H1 (cell line): Measurements from ENCODE around the gene GPM6B. TPM values are rescaled to one million over a fixed set of nuclear protein-coding genes. Genes with fewer than 3 reads are reported as not detected.

ENCODE experiments used
- CTCF ChIA-PET: fragments of 300-600 bp; sonication (Branson Sonifier 250); formaldehyde crosslinking; loops from one replicate; lab custom pipeline; 2021; ENCODE audit not compliant: partially characterized antibody; lab: Charles Lee
- POLR2A ChIA-PET: fragments of 300-600 bp; sonication (Branson Sonifier 250); formaldehyde crosslinking; loops from one replicate; lab custom pipeline; 2021; ENCODE audit warnings: inconsistent platforms; ENCODE audit not compliant: partially characterized antibody; lab: Charles Lee
- DNase-seq, 2 experiments: peaks; one replicate each; pipeline versions ENCODE4 v3.0.0 to v3.0.0-alpha.2; 2010 to 2022; ENCODE audit warnings: low spot score in 2 of 2, low read depth in 1 of 2, mixed read lengths in 1 of 2
- FAIRE-seq: peaks from 2 replicates; lab custom pipeline; 2011; peaks lifted over from hg19 to GRCh38; lab: Jason Lieb, UNC
- H2AFZ ChIP-seq: 2 replicates; pipeline ENCODE4 v1.8.1; 2012; ENCODE audit warnings: low read length, inconsistent platforms
- H2AK5ac ChIP-seq: 2 replicates; pipeline ENCODE4 v1.6.1; 2013; ENCODE audit warnings: low read depth, low read length
- H2BK120ac ChIP-seq: replicated peaks from 2 replicates; pipeline ENCODE3; 2013; ENCODE audit warnings: low read depth, low read length, inconsistent platforms
- H2BK12ac ChIP-seq: 2 replicates; pipeline ENCODE4 v1.6.1; 2013; ENCODE audit warnings: low read depth, low read length
- H2BK15ac ChIP-seq: 2 replicates; pipeline ENCODE4 v1.6.1; 2013; ENCODE audit warnings: low read length
- H2BK20ac ChIP-seq: 2 replicates; pipeline ENCODE4 v1.6.1; 2013; ENCODE audit warnings: low read length
- H2BK5ac ChIP-seq: 2 replicates; pipeline ENCODE4 v1.6.1; 2013; ENCODE audit warnings: low read depth, low read length
- H3K14ac ChIP-seq: 2 replicates; pipeline ENCODE4 v1.6.1; 2013; ENCODE audit warnings: inconsistent platforms; ENCODE audit not compliant: insufficient read length
- H3K18ac ChIP-seq: 2 replicates; pipeline ENCODE4 v1.6.1; 2013; ENCODE audit warnings: low read length; ENCODE audit errors: extremely low read depth
- H3K23ac ChIP-seq: 2 replicates; pipeline ENCODE4 v1.6.1; 2013; ENCODE audit warnings: inconsistent platforms; ENCODE audit not compliant: insufficient read length
- H3K23me2 ChIP-seq: 2 replicates; pipeline ENCODE4 v1.6.1; 2013; ENCODE audit warnings: low read depth, low read length
- H3K27ac ChIP-seq: 2 replicates; pipeline ENCODE4 v1.6.1; 2011; ENCODE audit warnings: low read depth, low read length, inconsistent platforms
- H3K27me3 ChIP-seq, 4 experiments: replicated peaks in 1 of 4; 1 replicate in 1 of 4; 2 replicates in 3 of 4; pipeline versions ENCODE4 v1.6.1 to v1.8.1; 2011 to 2013; ENCODE audit warnings: low read length in 3 of 4, mild to moderate bottlenecking in 3 of 4, inconsistent platforms in 2 of 4, mixed read lengths in 2 of 4, moderate library complexity in 1 of 4; ENCODE audit not compliant: control insufficient read depth in 3 of 4, insufficient read depth in 3 of 4; ENCODE audit errors: extremely low read depth in 1 of 4
- H3K36me3 ChIP-seq, 4 experiments: 2 replicates each; pipeline versions ENCODE4 v1.6.1 to v1.8.1; 2011 to 2013; ENCODE audit warnings: mild to moderate bottlenecking in 4 of 4, low read length in 3 of 4, moderate library complexity in 2 of 4, control low read depth in 1 of 4, inconsistent platforms in 1 of 4; ENCODE audit not compliant: insufficient read depth in 4 of 4, control insufficient read depth in 2 of 4
- H3K4ac ChIP-seq: replicated peaks from 2 replicates; pipeline ENCODE3; 2013; ENCODE audit warnings: low read length, low read depth, mixed read lengths, inconsistent platforms; ENCODE audit not compliant: insufficient read length
- H3K4me1 ChIP-seq, 4 experiments: replicated peaks in 1 of 4; 1 replicate in 1 of 4; 2 replicates in 3 of 4; pipeline versions ENCODE4 v1.6.1 to v1.8.1; 2011 to 2013; ENCODE audit warnings: low read length in 3 of 4, inconsistent platforms in 2 of 4, mixed read lengths in 1 of 4; ENCODE audit not compliant: insufficient read depth in 4 of 4, control insufficient read depth in 3 of 4
- H3K4me2 ChIP-seq, 2 experiments: 2 replicates each; pipeline versions ENCODE4 v1.6.1 to v1.8.1; 2011 to 2013; ENCODE audit warnings: low read depth in 2 of 2, low read length in 2 of 2, control low read depth in 1 of 2, inconsistent platforms in 1 of 2, mild to moderate bottlenecking in 1 of 2; ENCODE audit not compliant: insufficient read depth in 1 of 2
- H3K4me3 ChIP-seq, 4 experiments: fragments of 200-600, 300-600 bp in 1 of 4; sonication (generic), shearing (Covaris generic), sonication (Bioruptor Twin) in 1 of 4; 2 replicates each; pipeline versions ENCODE4 v1.5.1 to v1.8.1; 2011 to 2016; ENCODE audit warnings: low read length in 4 of 4, low read depth in 3 of 4, control low read depth in 2 of 4, inconsistent platforms in 2 of 4, mild to moderate bottlenecking in 2 of 4, mixed read lengths in 1 of 4, moderate library complexity in 1 of 4; ENCODE audit not compliant: insufficient read depth in 2 of 4; ENCODE audit errors: extremely low read depth in 1 of 4
- H3K56ac ChIP-seq: replicated peaks from 2 replicates; pipeline ENCODE3; 2013; ENCODE audit warnings: low read depth, mild to moderate bottlenecking, mixed read lengths, low read length, inconsistent platforms; ENCODE audit not compliant: insufficient read length
- H3K79me1 ChIP-seq: 2 replicates; pipeline ENCODE4 v1.6.1; 2013; ENCODE audit warnings: low read depth, low read length, control low read depth
- H3K79me2 ChIP-seq, 2 experiments: 2 replicates each; pipeline versions ENCODE4 v1.6.1 to v1.8.1; 2012 to 2013; ENCODE audit warnings: low read length in 2 of 2, mild to moderate bottlenecking in 2 of 2, inconsistent platforms in 1 of 2; ENCODE audit not compliant: insufficient read depth in 2 of 2, control insufficient read depth in 1 of 2
- H3K9ac ChIP-seq, 4 experiments: replicated peaks in 1 of 4; 1 replicate in 1 of 4; 2 replicates in 3 of 4; pipeline versions ENCODE4 v1.6.1 to v1.8.1; 2011 to 2013; ENCODE audit warnings: low read depth in 3 of 4, low read length in 3 of 4, control low read depth in 2 of 4, mild to moderate bottlenecking in 2 of 4, moderate library complexity in 2 of 4, inconsistent platforms in 1 of 4; ENCODE audit errors: extremely low read depth in 1 of 4
- H3K9me3 ChIP-seq, 2 experiments: 2 replicates each; pipeline versions ENCODE4 v1.6.1 to v1.8.1; 2012 to 2013; ENCODE audit warnings: mild to moderate bottlenecking in 2 of 2, moderate library complexity in 2 of 2, control low read depth in 1 of 2, inconsistent platforms in 1 of 2, low read depth in 1 of 2, low read length in 1 of 2, mixed read lengths in 1 of 2; ENCODE audit not compliant: insufficient read depth in 2 of 2
- H4K20me1 ChIP-seq, 2 experiments: replicated peaks in 1 of 2; 2 replicates each; pipeline versions ENCODE3 to v1.8.1; 2011 to 2013; ENCODE audit warnings: inconsistent platforms in 2 of 2, low read length in 2 of 2, mild to moderate bottlenecking in 1 of 2; ENCODE audit not compliant: insufficient read depth in 2 of 2, control insufficient read depth in 1 of 2
- H4K5ac ChIP-seq: 2 replicates; pipeline ENCODE4 v1.6.1; 2013; ENCODE audit warnings: low read length, low read depth, mixed read lengths, inconsistent platforms; ENCODE audit not compliant: insufficient read length
- H4K8ac ChIP-seq: 2 replicates; pipeline ENCODE4 v1.8.0; 2013; ENCODE audit warnings: mild to moderate bottlenecking, moderate library complexity, low read length, inconsistent platforms; ENCODE audit not compliant: insufficient read depth; ENCODE audit errors: extremely low read depth
- H4K91ac ChIP-seq: replicated peaks from 2 replicates; pipeline ENCODE3; 2013; ENCODE audit warnings: low read length, mixed read lengths, inconsistent platforms; ENCODE audit not compliant: insufficient read length
- EP300 ChIP-seq, 2 experiments: IDR thresholded peaks; 1 replicate in 1 of 2; 2 replicates in 1 of 2; pipeline ENCODE4 v1.6.1; 2011 to 2012; ENCODE audit warnings: low read depth in 2 of 2, low read length in 2 of 2, mild to moderate bottlenecking in 2 of 2, borderline replicate concordance in 1 of 2, inconsistent platforms in 1 of 2, moderate library complexity in 1 of 2
- GABPA ChIP-seq: IDR thresholded peaks from 2 replicates; pipeline ENCODE4 v1.6.1; 2011; ENCODE audit warnings: mild to moderate bottlenecking, low read length, moderate library complexity, borderline replicate concordance; ENCODE audit not compliant: insufficient read depth
- KDM1A ChIP-seq: fragments of 200-600, 300-600 bp; sonication (generic); IDR thresholded peaks from 2 replicates; pipeline ENCODE4 v1.7.1; 2016; ENCODE audit warnings: mild to moderate bottlenecking, low read length, borderline replicate concordance
- MAX ChIP-seq: IDR thresholded peaks from 2 replicates; pipeline ENCODE4 v1.6.1; 2012; ENCODE audit warnings: inconsistent platforms
- NANOG ChIP-seq: IDR thresholded peaks from 2 replicates; pipeline ENCODE4 v1.6.1; 2011; ENCODE audit warnings: low read length, low read depth, mild to moderate bottlenecking, inconsistent platforms; ENCODE audit not compliant: insufficient read depth, poor library complexity, severe bottlenecking
- RAD21 ChIP-seq, 2 experiments: IDR thresholded peaks in 1 of 2; conservative IDR thresholded peaks in 1 of 2; 2 replicates each; pipeline ENCODE4 v1.6.1; 2011; ENCODE audit warnings: low read depth in 2 of 2, low read length in 2 of 2, improper control_type of control experiment in 1 of 2, inconsistent platforms in 1 of 2, mild to moderate bottlenecking in 1 of 2, moderate library complexity in 1 of 2
- SIX5 ChIP-seq: IDR thresholded peaks from 2 replicates; pipeline ENCODE4 v1.6.1; 2011; ENCODE audit warnings: mild to moderate bottlenecking, low read depth, low read length
- SP1 ChIP-seq: IDR thresholded peaks from 2 replicates; pipeline ENCODE4 v1.6.1; 2011; ENCODE audit warnings: low read depth, low read length
- USF2 ChIP-seq: IDR thresholded peaks from 2 replicates; pipeline ENCODE4 v1.6.1; 2011; ENCODE audit warnings: low read length, improper control_type of control experiment
- WGBS, 2 experiments: shearing (Covaris generic) in 1 of 2; methylation state at CpG; one replicate each; pipeline versions ENCODE4 v1.1.6 to v1.1.7; 2013 to 2015; ENCODE audit warnings: low lambda C conversion rate in 2 of 2, mixed read lengths in 2 of 2, inconsistent platforms in 1 of 2, low coverage in 1 of 2, missing lambda C conversion rate in 1 of 2; ENCODE audit not compliant: insufficient replicate concordance in 2 of 2, insufficient coverage in 1 of 2, insufficient read length in 1 of 2; ENCODE audit errors: extremely low coverage in 1 of 2, missing lambda C conversion rate in 1 of 2; 5-methylcytosine and 5-hydroxymethylcytosine counted together
- polyA plus RNA-seq, 7 experiments: library from polyadenylated mRNA; depleted of rRNA in 3 of 7; stranded (reverse) in 5 of 7; unstranded in 2 of 7; fragments of >200 nt in 5 of 7; fragments of 200-250 nt in 2 of 7; gene quantifications; 1 replicate in 5 of 7; 2 replicates in 1 of 7; 4 replicates in 1 of 7; pipeline versions ENCODE4 v1.2.1 to v1.2.3, GENCODE V29; 2011 to 2013; ENCODE audit warnings: missing spikeins in 2 of 7, mixed read lengths in 2 of 7
- total RNA-seq: library from RNA; stranded (reverse); fragmentation: NEBNext Ultra II Directional; extraction: Animal tissue kit (Norgen Biotek cat#: 25700); gene quantifications from 2 replicates; pipeline ENCODE4 v1.2.1, GENCODE V29; 2021

Gene GPM6B
- total and polyA plus RNA-seq, 2 of the 8 experiments (the other 6 are each of a cell fraction or from before 2014, with no cell fraction given), result 132 to 175 TPM

GRCh38 chrX:13733506-13733905 lies 83.4 kb downstream of the GPM6B start:
- H2BK120ac ChIP-seq, result no peak overlapping the region
- no peaks in the 10 kb centered on the region for H3K23me2 ChIP-seq
- CTCF ChIA-PET, result interaction anchor here (1.2 kb wide), 1 partner anchor 15 kb away, joined by 3 read pairs; no protein-coding TSS in a partner anchor
- H3K9me3 ChIP-seq, result no peaks in the 10 kb centered on the region
- peaks cover 0 to 24% (median 2%) of the 10 kb centered on the region in 4 experiments; a peak in 2 of 8 replicates for H3K36me3 ChIP-seq
- peak overlapping the region; percentile 65 to 69 for H3K4me2 ChIP-seq
- POLR2A ChIA-PET, result interaction anchor here (0.6 to 3.1 kb wide), 9 partner anchors 8 to 296 kb away, joined by 3 to 20 read pairs (median 4); partner anchors contain the start of gene GEMIN8
- no peak overlapping the region for H2AFZ ChIP-seq
- peak overlapping the region; percentile 80 to 92 (median 86) for H3K4me3 ChIP-seq
- H3K4me1 ChIP-seq, result no peaks in the 10 kb centered on the region
- peaks cover 0 to 42% of the 10 kb centered on the region in 2 experiments; a peak in 3 of 4 replicates for H3K79me2 ChIP-seq
- H2BK15ac ChIP-seq, result no peak overlapping the region
- DNase-seq (no peak), FAIRE-seq (no peak)
- H3K27me3 ChIP-seq, result no peaks in the 10 kb centered on the region
- H4K20me1 ChIP-seq, result no peaks in the 10 kb centered on the region
- H3K4ac ChIP-seq, result no peak overlapping the region
- no peak overlapping the region for H3K56ac ChIP-seq
- no peak for TF ChIP-seq RAD21 (IDR thresholded peaks at IDR 0.05 in 1 of 2, conservative IDR thresholded peaks at IDR 0.05 in 1 of 2; ENCODE audit: low read depth in 2 of 2, low read length in 2 of 2)
- TF ChIP-seq USF2, result no peak
- no peak for TF ChIP-seq SIX5
- TF ChIP-seq MAX, result no peak
- TF ChIP-seq SP1, result no peak
- no peak for TF ChIP-seq EP300 (IDR thresholded peaks at IDR 0.05; ENCODE audit: borderline replicate concordance in 1 of 2, low read depth in 2 of 2, low read length in 2 of 2)
- TF ChIP-seq KDM1A, result no peak
- TF ChIP-seq GABPA, result no peak
- no peak for TF ChIP-seq NANOG
- TF ChIP-seq, all 59 proteins: peak for 0
- Histone ChIP-seq H2BK20ac (no peak overlapping the region), H3K14ac (no peak overlapping the region), H3K79me1 (0 out of 2 replicates have a peak, but pooled peaks cover 3% of the 10 kb centered on the region), H2BK12ac (no peak overlapping the region), H4K5ac (no peak overlapping the region), H3K23ac (no peak overlapping the region), H2BK5ac (no peak overlapping the region), H3K18ac (no peak overlapping the region), H4K8ac (no peak overlapping the region), H3K9ac (peak overlapping the region; percentile 74 to 97 (median 86); a peak in 6 of 7 replicates), H3K27ac (no peak overlapping the region), H2AK5ac (no peak overlapping the region), H4K91ac (no peak overlapping the region)
- 73% methylated on average over 4 of the region's 4 CpGs; no CpG with 5 or more reads in 1 of the 2 experiments for WGBS, 2 experiments
